NCI-H1694 (cell line): ENCODE results near the gene PRSS23.
"Not testable (repeated sequence)": the region's sequence is repeated elsewhere in the genome, so short reads cannot be mapped to it uniquely, and the experiment has no call there.

Experiments used
- DNase-seq: peaks from one replicate; lab custom pipeline; 2025; lab: John Stamatoyannopoulos, UW

PRSS23 gene, protein sequence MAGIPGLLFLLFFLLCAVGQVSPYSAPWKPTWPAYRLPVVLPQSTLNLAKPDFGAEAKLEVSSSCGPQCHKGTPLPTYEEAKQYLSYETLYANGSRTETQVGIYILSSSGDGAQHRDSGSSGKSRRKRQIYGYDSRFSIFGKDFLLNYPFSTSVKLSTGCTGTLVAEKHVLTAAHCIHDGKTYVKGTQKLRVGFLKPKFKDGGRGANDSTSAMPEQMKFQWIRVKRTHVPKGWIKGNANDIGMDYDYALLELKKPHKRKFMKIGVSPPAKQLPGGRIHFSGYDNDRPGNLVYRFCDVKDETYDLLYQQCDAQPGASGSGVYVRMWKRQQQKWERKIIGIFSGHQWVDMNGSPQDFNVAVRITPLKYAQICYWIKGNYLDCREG

GRCh38 chr11:86800076-86800959, at the start of gene PRSS23:
TSS of gene PRSS23 (plus strand) at chr11:86800542. CDS start at chr11:86807644, 7,102 bp downstream.
- no peak for DNase-seq

GRCh38 chr11:86753459-86753858, 46.9 kb upstream of the PRSS23 start:
- DNase-seq: no peak

DNA sequence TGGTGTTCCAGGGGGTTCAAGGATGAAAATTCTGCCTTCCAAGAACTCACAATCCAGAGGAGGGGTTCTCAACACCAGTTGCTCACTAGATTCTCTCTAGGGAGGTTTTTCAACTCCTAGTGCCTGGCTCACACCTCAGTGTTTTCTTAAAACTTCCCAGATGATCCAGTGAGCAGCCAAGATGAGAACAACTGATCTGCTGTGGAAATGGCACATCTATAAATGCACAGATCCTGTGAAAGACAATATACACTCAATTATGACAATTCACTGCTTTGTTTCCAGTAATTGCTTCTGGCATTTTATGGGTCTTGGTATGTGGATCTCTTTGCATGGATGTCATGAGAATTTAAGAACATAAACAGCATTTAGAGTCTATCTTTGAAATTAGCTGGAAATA, 45.2 kb upstream of the PRSS23 start:
- DNase-seq: no peak

GRCh38 chr11:86758171-86758570, 42.2 kb upstream of the PRSS23 start:
- DNase-seq: no peak

DNA sequence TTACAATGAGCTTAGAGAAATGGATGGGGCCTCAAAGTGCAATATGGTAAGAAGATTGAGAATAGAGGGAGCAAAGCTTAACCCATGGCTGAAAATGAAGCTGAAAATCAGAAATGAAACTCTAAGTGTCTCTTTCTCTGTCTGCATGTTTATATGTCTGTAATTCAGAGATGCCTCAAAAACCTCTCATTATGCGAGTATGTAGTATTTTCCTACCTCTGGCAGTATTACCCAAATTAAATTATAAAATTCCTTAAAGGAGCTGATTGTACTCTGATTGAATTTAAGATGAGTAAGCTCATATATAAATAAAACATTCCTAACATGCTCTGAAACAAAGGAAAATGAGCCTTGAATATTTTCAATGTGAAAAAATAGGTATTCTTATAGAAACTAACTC, 39.8 kb upstream of the PRSS23 start:
- DNase-seq: no peak

GRCh38 chr11:86761978-86762377, 38.4 kb upstream of the PRSS23 start:
- DNase-seq: no peak

- no peak for DNase-seq
Measured at GRCh38 chr11:86765203-86765602, 35.1 kb upstream of the PRSS23 start.

DNA sequence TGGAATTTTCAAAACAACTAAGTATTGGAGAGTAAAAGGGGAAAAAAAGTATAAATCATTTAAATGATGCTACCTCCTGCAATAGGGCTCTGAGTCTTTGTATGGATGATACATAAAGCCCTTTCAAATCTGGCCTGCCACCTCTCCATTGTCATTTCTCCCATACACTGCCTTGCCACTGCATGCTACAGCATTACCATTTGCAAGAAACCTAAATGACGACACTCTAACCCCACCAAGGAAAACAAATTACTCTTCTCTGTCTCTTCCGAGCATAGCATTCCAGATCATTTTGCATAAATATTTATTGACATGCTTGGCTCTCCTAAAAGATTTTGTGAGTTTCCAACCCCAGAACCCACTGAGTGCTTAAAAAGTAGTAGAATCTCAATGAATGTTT, 34.5 kb upstream of the PRSS23 start:
- no peak for DNase-seq

DNA sequence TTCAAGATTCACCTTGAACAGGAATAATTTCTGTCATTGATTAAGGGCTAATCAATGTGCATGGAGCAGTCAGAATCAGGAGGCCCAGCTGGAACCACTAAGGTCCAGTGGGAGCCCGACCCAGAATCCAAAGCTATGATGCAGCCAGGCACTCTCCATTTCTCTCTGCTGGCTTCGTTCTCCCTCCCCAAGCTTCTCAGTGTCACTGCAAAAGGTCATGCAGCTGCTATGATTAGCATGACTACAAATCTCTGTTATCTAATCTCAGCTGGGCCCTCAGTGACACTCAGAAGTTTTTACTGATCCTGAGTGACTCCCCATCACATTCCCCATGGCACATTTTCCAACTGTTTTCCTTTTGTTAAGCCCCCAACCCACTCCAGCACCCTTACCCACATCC, 31.1 kb upstream of the PRSS23 start:
- no peak for DNase-seq

GRCh38 chr11:86770473-86771027, 29.8 kb upstream of the PRSS23 start:
- not testable (repeated sequence) for DNase-seq

GRCh38 chr11:86772999-86773398, 27.3 kb upstream of the PRSS23 start:
- no peak for DNase-seq

DNA sequence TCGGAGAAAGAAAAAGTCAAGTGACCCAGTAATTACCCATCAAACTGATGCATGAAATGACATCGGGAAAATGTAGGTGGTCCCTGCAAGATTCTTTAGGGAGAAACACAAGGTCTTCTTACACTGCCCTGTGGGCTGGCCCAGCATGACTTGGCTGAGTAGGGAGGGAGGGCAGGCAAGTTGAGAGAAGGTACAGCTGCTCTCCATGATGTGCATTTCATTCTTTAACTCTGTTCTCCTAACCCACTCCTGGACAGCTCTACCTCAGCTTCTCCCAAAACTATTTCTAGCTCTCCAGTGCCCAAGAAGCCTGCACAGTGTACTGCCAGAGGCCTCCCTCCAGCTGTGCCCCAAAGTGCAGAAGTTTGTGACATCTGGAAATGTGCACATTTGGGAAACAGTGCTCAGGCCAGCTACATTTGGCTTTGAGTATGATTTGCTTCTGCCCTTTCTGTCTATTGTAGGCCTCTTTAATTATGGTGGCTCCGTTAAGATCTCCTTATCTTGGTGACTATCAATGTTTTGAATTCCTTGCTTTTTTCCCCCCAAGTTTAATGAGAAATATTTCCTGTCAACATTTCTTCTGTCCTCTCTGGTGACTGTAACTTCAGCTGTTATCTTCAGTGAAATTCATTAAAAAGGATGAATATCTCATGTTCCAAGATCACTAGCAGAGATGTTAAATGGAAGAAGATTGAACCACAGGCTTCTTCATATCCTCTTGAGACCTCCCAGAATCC, 26.7 kb upstream of the PRSS23 start:
- no peak for DNase-seq

DNA sequence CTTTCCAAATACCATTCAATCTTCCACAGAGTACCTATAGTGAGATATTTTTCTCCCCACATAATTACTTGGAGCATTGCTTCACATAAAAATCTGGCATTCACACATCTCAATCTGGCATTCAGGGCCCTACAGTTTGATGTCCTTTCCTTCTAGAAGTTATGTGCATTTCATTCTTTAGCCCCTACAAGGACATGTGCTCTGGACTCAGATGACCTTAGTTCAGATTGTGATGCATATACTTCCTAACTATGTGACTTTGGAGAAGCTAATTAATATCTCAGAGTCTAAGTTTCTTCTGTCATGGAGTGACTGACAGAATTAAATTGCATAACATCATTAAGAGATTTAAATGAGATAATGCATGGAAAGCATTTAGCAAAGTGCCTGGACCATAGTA, 25.9 kb upstream of the PRSS23 start:
- DNase-seq: no peak

DNA sequence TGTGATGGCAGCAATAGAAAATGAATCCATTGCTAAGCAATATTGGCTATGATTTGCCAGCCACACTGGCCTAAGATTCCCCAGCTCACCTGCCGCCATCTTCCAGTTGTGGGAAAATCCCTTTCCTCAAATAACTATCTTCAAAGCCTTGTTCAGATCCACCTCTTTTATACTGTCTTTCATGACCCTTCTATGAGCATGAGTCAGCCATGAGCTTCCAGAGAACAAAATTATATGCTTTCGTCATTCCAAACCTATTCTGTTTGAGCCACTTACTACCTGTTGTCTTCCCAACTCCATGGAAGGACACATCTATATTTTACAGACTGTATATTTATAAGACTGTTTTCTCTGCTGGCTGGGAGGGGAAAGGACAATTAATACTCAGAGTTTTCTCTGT, 25.0 kb upstream of the PRSS23 start:
- no peak for DNase-seq

DNA sequence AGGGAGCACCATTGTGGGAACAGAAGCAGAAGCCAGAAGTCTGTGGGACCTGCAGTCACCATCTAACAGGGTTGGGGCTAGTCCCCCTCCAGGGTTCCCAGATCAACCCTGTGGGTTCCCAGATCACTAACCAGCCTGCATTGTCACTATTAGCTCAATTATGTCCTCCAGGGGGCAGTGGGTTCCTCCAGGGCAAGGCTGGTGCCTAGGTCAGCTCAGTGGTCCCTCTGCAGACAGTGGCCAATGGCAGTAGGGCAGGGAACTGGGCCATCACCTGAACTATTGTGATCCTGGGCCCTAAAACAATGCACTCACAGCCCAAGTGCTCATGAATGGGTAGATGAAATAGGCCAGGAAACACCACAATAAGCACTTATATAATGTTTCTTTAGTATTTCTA, 18.8 kb upstream of the PRSS23 start:
- no peak for DNase-seq

DNA sequence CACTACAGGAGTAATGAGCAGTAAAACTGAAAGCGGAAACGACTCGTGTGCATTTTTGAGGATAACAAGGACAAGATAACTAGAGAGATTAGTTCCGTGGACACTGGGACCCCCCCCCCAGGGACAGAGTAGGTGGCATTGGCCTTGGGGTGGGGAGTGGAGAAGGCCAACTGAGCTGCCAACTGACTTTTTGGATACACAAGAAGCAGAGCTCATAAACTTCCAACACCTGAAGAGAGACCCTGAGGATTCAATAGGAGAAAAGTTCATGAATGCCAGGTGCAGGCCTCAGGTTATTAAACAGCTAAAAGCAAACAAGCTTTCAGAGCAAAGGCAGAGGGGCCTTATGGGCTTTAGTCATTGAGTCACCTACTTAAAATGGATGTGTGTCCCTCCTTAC, 17.6 kb upstream of the PRSS23 start:
- DNase-seq: no peak

GRCh38 chr11:86783661-86784060, 16.7 kb upstream of the PRSS23 start:
- no peak for DNase-seq

DNA sequence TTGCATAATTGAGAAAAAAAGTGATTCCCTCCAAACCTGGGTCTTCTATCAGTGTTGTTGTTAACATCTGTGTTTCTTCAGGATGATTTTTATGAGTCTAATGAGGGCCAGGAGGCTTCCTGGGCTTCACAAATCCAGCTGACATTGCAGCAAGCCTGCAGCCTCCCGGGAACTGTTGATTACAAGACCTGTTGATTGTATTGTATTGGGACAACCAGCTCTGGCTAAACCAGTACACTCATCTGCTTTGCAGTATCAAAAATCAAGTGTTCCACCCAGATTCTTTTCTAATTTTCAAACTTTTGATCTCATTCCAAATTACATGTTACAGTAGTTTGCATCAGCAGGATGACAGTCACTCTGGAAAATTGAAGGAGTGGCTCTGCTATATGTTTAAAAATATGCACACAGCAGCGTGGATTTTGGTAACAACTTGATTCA, 16.1 kb upstream of the PRSS23 start:
- DNase-seq: no peak

DNA sequence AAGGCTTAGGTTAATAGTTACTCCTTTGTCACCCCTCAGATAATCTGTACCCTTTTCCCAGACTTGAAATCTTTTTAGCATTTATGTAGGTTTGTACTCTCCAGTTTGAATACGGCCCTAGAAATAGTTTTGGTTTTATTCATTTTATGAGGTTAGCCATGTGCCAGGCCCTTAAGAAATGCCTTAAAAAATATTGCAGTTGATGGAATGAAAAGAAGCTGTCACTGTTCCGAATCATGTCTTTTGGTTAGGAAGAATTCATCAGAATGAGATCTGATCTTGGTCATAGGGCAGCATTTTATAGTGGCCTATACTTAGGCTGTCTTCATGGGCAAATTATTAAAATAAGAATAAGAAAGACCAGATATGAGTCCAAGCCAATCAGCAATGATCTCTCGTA, 14.8 kb upstream of the PRSS23 start:
- DNase-seq: no peak

DNA sequence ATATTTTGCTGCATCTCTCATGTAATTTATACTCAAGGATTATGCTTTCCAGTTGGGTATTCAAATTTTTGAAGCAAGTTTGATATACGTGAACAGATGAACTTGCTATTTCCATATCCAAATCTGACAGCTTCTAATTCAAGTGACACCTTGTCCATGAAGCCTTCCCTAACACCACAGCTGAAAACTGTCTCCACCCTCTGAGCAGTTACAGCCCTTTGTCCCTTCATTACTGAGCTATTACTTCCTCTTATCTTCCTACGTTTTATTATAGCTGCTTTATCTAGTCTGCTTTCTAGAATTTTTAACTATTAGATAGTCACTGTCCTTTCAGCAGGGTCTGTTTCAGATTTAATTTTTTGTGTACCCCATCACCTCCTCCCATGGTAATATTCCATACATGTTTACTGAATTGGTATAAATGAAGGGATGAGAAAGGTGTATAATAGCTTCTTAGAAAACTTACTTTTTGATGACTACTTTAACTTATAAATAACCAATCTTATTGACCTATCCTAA, 13.3 kb upstream of the PRSS23 start:
- no peak for DNase-seq

GRCh38 chr11:86787656-86788055, 12.7 kb upstream of the PRSS23 start:
- DNase-seq: no peak

- no peak for DNase-seq
Measured at GRCh38 chr11:86790195-86790725, 10.1 kb upstream of the PRSS23 start.
